ENCODE results near the gene UNG.

Gene UNG

DNA sequence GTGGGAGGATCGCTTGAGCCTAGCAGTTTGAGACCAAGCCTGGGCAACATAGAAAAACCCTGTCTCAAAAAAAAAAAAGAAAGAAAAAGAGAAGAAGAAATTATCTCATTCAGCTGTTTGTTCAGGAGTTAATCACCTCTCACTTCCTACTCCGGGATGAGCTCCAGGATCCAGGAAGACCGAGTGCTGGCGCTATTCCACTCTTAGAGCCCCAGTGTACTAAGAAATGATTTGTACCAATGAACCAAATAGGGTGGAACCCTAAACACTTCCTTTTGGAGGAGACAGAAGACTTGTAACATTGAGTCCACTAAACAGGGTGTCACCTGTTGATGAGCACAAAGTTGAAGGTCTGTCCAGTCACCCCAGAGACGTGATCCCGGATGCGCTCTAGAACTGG lies 7.7 kb upstream of the UNG start:
- no peak for DNase-seq (ENCODE audit: low spot score)

DNA sequence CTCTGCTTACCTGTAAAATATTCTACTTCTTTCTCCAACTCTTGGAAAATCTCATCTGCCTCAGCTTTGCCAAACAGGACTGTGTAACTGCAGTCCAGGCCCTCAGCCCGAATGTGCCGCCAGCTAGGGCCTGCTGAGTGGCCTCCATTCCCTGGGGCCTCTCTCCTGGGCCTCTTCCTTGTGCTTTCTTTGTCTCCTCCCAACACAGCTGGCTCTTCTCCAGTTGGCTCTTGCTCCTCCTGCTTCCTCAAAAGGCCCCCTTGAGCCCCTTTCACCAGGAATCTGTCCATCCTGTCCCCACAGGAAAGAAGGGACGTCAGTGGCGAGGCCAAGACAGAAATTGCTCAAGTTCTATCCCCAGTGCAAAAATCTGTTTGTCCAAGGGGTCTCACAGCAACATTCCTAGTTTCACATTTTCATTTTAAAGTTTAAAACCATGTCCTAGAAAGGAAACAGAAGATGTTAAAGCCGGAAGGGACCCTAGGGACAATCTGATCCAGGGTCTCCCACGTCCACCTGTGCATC lies 4.8 kb upstream of the UNG start:
- DNase-seq (ENCODE audit: low spot score): no peak

DNA sequence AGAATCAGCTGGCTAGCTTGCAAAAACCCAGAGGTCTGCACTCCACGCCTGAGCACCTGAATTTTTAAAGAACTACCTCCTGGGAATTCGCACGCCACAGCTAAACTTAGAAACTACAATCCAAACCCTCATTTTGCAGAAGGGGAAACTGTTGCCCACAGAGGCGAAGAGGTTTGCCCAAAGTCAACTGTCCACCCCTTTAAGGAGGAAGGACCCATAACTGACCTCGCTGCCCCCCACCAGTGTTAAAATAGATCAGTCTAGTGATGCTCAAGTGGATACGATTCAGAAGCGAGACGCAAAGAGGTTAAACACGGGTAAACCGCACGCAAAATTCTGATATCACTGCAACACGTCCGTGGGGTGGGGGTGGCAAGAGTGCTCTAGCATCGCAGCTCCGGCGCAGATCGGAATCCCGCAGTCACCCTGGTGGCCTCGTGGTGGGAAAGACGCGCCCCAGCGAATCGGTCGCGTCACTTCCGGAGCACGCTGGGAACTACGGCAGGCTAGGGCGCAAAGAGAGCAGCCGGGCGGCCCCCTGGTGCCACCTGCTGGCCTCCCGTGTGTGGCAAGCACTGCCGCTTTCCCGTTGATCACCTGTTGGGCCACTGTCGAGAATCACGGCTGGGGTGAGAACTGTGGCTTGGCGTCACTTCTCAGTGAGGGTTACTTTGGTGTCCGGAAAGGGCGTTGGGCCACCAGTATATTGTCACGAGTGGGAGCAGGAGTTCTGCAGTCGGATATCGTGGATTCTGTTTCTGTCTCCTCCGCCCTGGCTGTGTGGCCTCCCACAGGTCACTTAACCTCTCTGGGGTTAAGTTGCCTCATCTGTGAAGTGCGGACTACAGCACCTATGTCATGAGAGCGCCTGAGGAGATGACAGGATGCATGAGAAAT lies 4.1 kb upstream of the UNG start, which contains the start of gene ALKBH2:
Gene ALKBH2 (minus strand): TSS at position 451 of the 897 bp plus-strand sequence. CDS start 686 bp downstream, outside the sequence.
- peak; percentile 99 for DNase-seq (ENCODE audit: low spot score)

DNA sequence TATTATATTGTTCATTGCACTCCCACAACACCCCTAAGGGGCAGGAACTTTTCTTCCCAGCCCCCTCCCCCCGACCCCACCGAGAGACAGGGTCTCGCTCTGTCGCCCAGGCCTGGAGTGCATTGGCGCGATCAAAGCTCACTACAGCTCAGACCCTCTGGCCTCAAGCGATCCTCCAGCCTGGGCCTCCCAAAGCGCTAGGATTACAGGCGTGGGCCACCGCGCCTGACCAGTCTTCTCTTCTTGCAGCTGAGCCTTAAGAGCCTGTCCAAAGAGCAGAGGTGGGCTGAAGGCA lies 310 bp upstream of the UNG start:
- DNase-seq (ENCODE audit: low spot score): no peak

DNA sequence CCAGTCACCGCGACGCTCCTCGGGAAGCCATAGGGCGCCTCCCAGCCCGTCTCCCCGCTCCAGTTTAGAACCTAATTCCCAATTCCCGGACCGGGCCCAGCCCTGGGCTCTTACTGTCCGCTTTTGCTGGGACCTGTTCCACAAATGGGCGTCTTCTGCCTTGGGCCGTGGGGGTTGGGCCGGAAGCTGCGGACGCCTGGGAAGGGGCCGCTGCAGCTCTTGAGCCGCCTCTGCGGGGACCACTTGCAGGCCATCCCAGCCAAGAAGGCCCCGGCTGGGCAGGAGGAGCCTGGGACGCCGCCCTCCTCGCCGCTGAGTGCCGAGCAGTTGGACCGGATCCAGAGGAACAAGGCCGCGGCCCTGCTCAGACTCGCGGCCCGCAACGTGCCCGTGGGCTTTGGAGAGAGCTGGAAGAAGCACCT lies 797 bp downstream of the UNG start:
- peak; percentile 60 for DNase-seq (ENCODE audit: low spot score)

DNA sequence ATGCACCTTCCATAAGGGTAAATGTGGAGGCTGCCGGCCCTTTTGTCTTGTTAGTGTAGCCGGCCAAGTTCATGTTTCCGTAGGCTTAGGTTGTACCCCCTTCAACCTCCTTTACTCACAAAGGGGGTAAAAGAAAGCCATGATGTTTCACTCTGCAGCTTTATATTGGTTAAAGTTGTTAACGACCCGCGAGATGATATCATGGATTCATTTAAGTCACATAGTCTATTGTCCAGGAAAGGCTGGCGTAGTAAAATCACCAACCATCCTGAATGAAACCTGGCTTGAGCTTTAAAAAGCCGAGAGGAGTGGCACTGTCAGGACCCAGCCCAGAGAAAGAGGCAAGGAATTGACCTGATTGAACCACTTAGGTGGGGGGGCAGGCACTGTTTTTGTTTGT lies 1.3 kb downstream of the UNG start:
- DNase-seq (ENCODE audit: low spot score): no peak

DNA sequence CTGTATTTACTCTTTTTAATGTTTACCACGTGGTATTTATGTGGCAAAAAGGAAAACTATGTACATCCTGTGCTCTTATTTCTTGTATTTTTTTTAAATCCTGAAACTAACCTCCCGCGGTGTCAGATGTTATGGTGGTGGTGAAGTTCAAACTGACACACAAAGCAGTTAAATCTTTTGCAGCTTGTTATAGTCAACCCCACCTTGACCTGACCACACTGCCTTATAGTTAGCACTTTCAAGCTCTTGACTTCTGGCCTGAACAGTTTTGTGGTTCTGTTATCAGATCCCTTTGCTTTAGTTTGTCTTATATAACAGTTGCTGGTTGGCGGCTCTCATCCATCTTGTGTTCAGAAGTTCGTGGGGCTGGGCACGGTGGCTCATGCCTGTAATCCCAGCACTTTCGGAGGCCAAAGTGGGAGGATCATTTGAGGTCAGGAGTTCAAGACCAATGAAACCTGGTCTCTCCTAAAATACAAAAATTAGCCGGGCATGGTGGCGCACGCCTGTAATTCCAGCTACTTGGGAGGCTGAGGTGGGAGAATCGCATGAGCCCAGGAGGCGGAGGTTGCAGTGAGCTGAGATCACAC lies 2.1 kb downstream of the UNG start:
- DNase-seq (ENCODE audit: low spot score): no peak

DNA sequence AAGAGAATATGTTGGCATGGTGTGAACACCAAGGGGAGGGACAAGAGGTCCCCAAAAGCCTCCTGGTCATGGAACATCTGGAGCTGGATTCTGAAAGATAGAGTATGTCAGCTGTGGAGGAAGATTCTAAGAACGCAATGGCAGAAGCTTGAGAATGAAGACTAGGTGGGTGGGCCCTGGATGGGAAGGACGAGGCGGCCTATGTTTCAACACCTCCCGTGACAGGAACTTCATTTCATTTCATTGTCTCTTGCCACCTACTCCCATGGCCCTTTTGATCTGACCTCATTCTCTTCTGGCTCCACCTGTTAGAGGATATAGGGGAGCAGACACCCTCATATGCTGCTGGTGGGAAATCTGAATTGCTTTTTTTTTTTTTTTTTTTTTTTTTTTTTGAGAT lies 3.3 kb downstream of the UNG start:
- DNase-seq (ENCODE audit: low spot score): no peak

DNA sequence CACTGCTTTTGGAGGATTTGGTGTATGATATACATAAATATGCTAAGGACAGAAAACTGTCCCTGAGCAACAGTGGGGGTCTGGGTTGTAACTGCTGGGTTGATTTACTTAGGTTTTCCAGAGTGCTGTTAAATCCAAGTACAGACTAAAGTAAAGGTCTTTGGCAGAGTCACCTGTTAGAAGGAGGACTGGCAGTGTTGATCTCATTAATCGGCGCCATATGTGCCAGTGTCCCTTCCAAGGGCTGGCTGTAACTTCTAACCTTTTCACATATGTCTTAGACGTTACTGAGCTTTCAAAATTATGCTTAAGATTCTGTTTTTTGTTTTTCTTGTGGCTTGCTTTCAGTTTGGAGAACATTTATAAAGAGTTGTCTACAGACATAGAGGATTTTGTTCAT lies 5.1 kb downstream of the UNG start:
- no peak for DNase-seq (ENCODE audit: low spot score)

DNA sequence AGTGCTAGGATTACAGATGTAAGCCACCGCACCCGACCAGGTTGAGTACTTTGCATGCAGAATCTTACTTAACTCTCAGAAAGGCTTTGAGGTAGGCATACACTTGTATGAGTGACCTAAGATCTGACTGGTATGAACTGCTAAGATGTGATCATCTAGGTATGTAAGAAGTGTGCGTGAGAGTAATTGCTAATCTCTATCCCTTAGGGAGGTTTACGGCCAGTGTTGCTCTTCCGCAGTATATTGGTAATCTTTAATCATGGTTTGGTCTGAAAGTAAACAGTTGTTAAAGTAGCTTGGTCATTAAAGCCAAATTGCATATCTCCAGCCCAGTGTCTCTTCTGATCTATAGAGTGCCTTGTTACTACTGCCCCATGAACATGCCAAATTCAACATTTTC lies 7.8 kb downstream of the UNG start:
- DNase-seq (ENCODE audit: low spot score): no peak

DNA sequence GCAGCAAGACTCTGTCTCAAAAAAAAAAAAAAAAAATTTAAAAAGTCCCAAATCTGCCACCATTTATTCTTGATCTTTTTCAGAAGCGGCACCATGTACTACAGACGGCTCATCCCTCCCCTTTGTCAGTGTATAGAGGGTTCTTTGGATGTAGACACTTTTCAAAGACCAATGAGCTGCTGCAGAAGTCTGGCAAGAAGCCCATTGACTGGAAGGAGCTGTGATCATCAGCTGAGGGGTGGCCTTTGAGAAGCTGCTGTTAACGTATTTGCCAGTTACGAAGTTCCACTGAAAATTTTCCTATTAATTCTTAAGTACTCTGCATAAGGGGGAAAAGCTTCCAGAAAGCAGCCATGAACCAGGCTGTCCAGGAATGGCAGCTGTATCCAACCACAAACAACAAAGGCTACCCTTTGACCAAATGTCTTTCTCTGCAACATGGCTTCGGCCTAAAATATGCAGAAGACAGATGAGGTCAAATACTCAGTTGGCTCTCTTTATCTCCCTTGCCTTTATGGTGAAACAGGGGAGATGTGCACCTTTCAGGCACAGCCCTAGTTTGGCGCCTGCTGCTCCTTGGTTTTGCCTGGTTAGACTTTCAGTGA lies 12.5 kb downstream of the UNG start:
- DNase-seq (ENCODE audit: low spot score): no peak

DNA sequence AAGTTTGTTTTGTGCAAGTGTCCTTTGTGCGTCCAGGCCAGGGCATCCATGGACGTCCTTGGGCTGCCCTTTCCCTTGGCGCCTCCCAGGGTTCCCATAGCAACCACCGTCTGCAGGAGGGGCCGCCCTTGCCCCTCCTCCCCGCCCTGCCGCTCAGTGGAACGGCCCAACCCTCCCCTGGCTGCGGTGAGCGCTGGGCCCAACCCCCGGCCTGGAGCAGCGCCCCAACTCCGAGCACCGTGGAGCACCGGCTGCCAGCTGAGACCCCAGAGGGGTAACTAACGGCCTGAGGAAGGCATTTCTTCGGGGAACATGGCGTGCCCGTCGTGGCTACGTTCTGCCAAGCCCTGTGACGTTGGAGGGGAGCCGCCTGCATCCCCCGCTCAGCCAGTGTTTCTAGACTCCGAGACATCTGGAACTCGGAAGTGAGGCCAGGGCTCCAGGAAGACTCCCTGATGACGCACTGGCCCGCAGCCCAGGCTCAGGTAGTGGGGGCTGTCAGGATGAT lies 13.6 kb downstream of the UNG start:
- no peak for DNase-seq (ENCODE audit: low spot score)

DNA sequence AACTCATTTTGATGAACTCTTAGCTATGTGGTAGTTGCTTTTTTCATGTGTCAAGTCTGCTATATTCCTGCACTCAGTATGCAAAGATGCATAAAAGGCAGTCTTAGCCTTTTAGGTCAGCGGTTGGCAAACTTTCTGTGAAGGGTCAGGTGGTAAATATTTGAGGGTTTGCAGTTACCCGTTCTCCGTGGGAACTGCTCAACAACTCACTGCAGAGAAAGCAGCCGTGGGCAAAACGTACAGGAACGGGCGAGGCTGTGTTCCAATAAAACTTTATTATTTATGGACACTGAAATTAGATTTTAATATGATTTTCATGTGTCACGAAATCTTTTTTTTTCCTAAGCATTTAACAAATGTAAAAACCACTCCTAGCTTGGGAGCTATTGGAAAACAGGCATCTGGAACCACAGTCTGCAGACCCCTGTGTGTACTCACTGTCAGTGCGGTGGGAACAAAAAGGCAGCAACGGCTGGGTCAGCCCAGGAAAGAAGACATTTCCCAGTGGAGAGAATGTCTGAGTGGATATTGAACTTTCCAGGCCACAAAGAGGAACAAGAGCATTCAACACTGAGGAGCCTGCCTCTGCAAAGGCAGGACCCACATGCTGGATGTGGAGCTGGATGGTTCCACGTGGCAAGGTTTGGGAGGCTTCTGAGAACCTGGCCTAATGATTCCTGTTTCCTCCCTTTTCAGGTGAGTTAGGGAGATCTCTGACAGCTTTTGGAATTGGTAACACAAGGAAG lies 15.5 kb downstream of the UNG start:
- DNase-seq (ENCODE audit: low spot score): no peak

DNA sequence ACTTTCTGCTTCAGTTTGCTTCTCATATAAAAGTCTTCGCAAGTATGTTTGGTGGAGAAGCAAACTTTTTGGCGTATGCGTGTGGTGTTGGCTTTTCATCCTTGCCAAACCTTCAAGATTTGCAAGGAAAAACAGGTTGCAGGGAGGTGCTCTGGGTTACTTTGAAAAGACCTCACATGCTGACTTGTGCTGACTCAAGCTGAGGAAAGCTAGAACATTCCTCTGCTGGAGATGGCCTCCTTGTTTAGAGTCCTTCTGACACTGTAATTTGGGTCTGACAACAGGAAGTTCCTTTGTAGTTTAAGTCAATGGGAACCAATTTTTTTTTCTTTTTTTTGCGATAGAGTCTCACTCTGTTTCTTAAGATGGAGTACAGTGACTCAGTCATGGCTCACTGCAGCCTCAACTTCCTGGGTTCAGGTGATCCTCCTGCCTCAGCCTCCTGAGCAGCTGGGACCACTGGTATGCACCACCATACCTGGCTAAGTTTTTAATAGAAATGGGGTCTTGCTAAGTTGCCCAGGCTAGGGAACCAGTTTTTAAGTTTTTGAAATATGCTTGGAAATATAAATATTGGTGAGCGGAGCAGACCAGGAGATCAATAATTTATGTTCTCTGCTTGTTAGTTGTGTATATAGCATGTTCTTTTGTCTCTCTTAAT lies 16.4 kb downstream of the UNG start:
- no peak for DNase-seq (ENCODE audit: low spot score)

DNA sequence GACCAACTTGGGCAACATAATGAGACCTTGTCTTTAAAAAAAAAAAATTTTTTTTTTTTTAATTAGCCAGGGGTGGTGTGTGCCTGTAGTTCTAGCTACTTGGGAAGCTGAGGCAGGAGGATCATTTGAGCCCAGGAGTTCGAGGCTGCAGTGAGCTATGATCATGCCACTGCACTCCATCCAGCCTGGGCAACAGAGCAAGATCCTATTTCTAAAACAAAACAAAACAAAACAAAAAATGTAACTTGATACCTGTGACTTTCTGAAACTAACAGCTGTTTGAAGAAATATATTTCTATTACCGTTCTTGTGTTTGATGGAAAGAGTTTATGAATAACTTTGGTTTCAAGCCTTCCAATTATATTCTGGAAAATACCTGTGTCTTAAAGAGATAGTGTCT lies 17.2 kb downstream of the UNG start:
- DNase-seq (ENCODE audit: low spot score): no peak

DNA sequence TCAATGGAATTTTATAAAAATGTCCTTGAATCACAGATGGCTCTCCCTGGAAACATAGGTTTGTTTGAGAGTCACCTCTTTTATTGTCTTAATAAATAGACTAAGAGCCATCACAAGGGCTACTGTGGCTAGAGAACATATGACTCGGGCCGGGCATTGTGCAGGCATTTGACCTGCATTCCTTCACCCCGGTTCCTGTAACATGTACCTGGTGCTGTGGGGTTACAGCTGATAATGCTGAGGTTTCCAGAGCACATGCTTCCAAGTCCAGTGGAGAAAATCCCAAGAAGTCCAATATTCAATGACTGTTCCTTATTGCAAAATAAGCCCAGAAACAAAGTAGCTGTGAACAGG lies 18.0 kb downstream of the UNG start:
- DNase-seq (ENCODE audit: low spot score): no peak

DNA sequence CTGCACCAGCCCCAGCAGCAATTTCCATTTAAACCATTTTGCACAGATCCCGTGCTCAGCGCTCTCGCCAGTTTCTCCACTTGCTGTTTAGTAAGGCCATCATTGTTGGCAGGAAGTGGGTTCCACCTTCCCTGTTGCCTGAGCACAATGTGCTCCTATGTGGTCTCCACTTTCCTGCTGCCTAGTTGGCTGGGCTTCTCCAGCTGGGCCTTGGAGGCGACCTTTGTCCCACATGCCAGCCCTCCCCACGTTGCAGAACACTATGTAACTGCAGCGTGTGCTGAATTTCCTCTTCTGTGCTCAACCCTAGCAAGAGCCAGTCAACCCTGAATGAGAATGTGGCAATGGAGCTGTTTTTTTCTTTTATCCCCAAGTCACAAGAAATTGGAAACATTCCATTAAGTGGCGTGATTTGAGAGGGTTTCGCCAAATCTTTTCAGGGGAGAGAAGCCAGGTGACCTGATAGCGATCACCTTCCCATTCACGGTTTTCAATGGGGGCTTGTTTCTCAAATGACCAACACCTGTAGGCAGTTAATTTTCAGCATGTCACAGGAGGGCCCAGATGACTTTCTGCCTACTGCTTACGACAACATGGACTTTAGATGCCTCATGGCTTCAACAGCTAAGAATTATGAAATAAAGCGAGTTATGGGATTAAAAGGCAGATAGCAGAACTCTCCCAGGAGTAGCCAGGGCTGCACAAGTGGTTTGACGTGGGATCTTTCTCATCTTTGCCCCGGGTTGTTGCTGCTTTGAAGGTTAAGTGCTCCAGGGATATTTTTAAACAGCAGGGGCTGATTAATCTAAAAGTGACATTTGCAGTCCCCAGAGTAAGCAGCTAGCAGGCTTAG lies 18.6 kb downstream of the UNG start, which contains the start of gene ACACB:
Gene ACACB (plus strand): TSS at position 830 of the 853 bp plus-strand sequence. CDS start 22,819 bp downstream, outside the sequence.
- DNase-seq (ENCODE audit: low spot score): no peak

DNA sequence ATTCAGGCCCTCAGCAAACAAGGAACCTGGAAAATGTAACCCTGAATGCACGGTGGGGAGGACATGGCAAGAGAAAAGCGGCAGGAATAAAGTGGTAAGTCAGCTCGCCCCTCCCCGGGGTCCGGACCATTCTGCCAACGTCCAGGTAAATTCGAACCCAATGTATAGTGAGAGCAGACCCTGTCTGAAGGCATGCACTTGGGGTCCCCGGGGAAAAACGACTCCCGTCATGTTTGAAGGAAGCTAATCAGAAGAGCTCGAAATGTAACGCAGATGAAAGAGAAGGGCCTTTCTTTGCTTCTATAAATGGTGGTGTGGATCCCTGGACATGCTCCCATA lies 19.2 kb downstream of the UNG start:
- no peak for DNase-seq (ENCODE audit: low spot score)

DNA sequence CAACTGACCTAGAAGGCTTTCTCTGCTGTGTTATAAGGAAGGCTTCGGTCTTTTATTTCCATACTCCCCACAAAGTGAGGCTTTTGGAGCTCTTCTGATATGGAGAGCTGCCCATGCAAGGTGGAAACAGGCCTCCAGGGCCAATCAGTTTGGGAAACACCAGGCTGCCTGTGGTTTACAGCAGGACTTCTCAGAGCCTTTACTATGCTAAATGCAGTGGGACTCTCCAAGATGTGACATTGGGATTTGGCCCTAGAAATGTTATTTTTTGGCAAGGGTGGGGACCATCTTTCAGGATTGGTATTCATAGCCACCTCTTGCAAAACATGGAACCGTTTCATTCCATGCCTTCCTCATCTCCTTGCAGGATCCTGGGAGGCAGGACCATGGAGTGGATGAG lies 22.7 kb downstream of the UNG start:
- no peak for DNase-seq (ENCODE audit: low spot score)

DNA sequence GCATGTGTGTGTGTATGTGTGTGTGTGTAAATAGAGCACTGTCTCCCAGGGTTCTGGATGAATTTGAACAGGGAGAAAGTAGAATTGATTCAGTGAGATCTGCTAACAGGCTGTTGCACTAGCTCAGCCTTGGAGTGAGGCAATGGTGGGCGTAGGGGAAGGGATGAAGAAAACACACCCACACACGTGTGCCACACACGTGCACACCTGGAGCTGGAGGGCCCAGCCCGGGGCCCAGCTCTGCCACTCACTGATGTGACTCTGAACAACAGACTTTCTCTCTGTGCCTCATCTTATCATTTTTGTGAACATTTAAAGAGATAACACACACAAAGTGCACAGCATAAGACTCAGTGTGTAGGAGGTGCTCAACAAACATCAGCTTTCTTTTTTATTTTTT lies 23.2 kb downstream of the UNG start:
- no peak for DNase-seq (ENCODE audit: low spot score)

DNA sequence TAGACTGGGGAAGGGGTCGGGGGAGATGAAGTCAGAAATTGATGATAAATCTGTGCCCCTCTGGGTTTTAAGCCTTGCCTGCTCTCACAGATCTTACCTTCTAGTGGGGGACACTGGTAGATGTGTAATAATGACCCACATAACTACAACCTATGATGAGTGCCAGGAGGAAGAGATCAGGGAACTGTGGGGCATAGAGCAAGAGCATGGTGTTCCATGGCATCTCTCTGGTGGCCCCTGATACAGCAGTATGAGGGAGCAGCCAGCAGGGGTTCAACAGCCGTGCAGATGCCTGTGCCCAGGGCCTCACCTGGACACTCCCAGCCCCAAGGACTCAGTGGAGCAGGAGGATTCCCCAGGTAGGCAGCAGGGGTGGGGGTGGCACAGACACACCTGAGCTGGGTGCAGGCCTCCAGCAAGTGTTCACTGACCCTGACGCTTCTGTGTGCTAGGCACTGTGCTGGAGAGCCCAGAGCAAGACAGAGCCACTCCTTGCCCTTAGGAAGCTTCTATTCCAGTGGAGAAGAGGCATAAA lies 24.0 kb downstream of the UNG start:
- no peak for DNase-seq (ENCODE audit: low spot score)

All from LoVo (cell line).